Liver (tissue), 3 donors: ENCODE results near the gene DMRTB1.

ENCODE experiments used
- JUND ChIP-seq, 2 donors: IDR thresholded peaks; 2 replicates each; pipeline ENCODE4 v1.6.1; 2016; ENCODE audit warnings: antibody characterized with exemption in 2 of 2
- RAD21 ChIP-seq, 2 donors: IDR thresholded peaks; 2 replicates each; pipeline ENCODE4 v1.6.1; 2016; ENCODE audit warnings: antibody characterized with exemption in 2 of 2, mild to moderate bottlenecking in 2 of 2
- RXRA ChIP-seq, 2 donors: IDR thresholded peaks; 2 replicates each; pipeline ENCODE4 v1.6.1; 2017 to 2018; ENCODE audit warnings: antibody characterized with exemption in 2 of 2, mild to moderate bottlenecking in 1 of 2
- TAF1 ChIP-seq: conservative IDR thresholded peaks from 2 replicates; pipeline ENCODE4 v1.6.1; 2016; ENCODE audit warnings: antibody characterized with exemption, mild to moderate bottlenecking
- YY1 ChIP-seq: IDR thresholded peaks from 2 replicates; pipeline ENCODE4 v1.6.1; 2016; ENCODE audit warnings: antibody characterized with exemption, mild to moderate bottlenecking
- TF ChIP-seq, protein P1 (sequence below): fragments of 150-350 bp; IDR thresholded peaks from 2 replicates; pipeline ENCODE4 v1.5.1; 2017; ENCODE audit warnings: improper control_type of control experiment, low read depth, low read length; ENCODE audit not compliant: missing input control
- TF ChIP-seq, protein P2 (sequence below): IDR thresholded peaks from 2 replicates; pipeline ENCODE4 v1.6.1; 2016; ENCODE audit warnings: antibody characterized with exemption, mild to moderate bottlenecking
- donor health status: healthy.
- donor health status: healthy.

DNA sequence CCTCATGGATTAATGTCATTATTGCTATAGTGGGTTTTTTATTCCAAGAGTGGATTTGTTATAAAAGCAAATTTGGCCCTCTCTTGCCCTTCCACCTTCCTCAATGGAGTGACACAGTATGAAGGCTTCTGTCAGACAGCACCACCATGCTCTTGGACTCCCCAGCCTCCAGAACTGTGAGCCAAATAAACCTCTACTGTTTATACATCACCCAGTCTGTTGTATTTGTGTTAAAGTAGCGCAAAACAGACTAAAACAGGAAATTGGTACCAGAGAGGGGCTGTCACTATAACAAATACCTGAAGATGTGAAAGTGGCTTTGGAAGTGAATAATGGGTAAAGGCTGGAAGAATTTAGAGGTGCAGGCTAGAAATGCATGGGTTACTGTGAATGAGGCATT lies 38.0 kb upstream of the DMRTB1 start:
- TF ChIP-seq YY1 (no peak), RXRA (IDR thresholded peaks at IDR 0.05) (no peak), RAD21 (IDR thresholded peaks at IDR 0.05) (no peak), TAF1 (no peak), JUND (IDR thresholded peaks at IDR 0.05) (no peak)
- TF ChIP-seq, protein P1, sequence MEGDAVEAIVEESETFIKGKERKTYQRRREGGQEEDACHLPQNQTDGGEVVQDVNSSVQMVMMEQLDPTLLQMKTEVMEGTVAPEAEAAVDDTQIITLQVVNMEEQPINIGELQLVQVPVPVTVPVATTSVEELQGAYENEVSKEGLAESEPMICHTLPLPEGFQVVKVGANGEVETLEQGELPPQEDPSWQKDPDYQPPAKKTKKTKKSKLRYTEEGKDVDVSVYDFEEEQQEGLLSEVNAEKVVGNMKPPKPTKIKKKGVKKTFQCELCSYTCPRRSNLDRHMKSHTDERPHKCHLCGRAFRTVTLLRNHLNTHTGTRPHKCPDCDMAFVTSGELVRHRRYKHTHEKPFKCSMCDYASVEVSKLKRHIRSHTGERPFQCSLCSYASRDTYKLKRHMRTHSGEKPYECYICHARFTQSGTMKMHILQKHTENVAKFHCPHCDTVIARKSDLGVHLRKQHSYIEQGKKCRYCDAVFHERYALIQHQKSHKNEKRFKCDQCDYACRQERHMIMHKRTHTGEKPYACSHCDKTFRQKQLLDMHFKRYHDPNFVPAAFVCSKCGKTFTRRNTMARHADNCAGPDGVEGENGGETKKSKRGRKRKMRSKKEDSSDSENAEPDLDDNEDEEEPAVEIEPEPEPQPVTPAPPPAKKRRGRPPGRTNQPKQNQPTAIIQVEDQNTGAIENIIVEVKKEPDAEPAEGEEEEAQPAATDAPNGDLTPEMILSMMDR = no peak
- TF ChIP-seq, protein P2, sequence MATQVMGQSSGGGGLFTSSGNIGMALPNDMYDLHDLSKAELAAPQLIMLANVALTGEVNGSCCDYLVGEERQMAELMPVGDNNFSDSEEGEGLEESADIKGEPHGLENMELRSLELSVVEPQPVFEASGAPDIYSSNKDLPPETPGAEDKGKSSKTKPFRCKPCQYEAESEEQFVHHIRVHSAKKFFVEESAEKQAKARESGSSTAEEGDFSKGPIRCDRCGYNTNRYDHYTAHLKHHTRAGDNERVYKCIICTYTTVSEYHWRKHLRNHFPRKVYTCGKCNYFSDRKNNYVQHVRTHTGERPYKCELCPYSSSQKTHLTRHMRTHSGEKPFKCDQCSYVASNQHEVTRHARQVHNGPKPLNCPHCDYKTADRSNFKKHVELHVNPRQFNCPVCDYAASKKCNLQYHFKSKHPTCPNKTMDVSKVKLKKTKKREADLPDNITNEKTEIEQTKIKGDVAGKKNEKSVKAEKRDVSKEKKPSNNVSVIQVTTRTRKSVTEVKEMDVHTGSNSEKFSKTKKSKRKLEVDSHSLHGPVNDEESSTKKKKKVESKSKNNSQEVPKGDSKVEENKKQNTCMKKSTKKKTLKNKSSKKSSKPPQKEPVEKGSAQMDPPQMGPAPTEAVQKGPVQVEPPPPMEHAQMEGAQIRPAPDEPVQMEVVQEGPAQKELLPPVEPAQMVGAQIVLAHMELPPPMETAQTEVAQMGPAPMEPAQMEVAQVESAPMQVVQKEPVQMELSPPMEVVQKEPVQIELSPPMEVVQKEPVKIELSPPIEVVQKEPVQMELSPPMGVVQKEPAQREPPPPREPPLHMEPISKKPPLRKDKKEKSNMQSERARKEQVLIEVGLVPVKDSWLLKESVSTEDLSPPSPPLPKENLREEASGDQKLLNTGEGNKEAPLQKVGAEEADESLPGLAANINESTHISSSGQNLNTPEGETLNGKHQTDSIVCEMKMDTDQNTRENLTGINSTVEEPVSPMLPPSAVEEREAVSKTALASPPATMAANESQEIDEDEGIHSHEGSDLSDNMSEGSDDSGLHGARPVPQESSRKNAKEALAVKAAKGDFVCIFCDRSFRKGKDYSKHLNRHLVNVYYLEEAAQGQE = no peak
